DOHH2 (cell line): ENCODE data around the gene SCAMP2.

ENCODE experiments used
- H3F3A ChIP-seq: fragments of 200-600 bp; sonication (generic), shearing (Covaris generic); 2 replicates; pipeline ENCODE4 v1.6.0; 2016; ENCODE audit warnings: antibody characterized with exemption, mild to moderate bottlenecking; ENCODE audit not compliant: control insufficient read depth, insufficient read depth
- H3K27ac ChIP-seq: fragments of 200-600 bp; sonication (generic); 2 replicates; pipeline ENCODE4 v1.5.1; 2014; ENCODE audit warnings: low read depth, mild to moderate bottlenecking, low read length, moderate library complexity
- H3K27me3 ChIP-seq: fragments of 200-600 bp; sonication (generic); 2 replicates; pipeline ENCODE4 v1.6.1; 2014; ENCODE audit warnings: mild to moderate bottlenecking, low read length, mixed read lengths; ENCODE audit not compliant: control insufficient read depth
- H3K36me3 ChIP-seq: fragments of 200-600 bp; sonication (generic); 2 replicates; pipeline ENCODE4 v1.6.1; 2014; ENCODE audit warnings: mild to moderate bottlenecking, low read length, moderate library complexity, mixed read lengths; ENCODE audit not compliant: control insufficient read depth
- H3K4me1 ChIP-seq: fragments of 200-600 bp; sonication (generic); 2 replicates; pipeline ENCODE4 v1.6.1; 2014; ENCODE audit warnings: mild to moderate bottlenecking, low read length, mixed read lengths; ENCODE audit not compliant: control insufficient read depth
- H3K4me2 ChIP-seq: fragments of 200-600 bp; sonication (generic); 2 replicates; pipeline ENCODE4 v1.6.0; 2014; ENCODE audit warnings: mild to moderate bottlenecking, low read length, moderate library complexity
- H3K4me3 ChIP-seq: fragments of 200-600 bp; sonication (generic); 2 replicates; pipeline ENCODE4 v1.5.1; 2014; ENCODE audit warnings: mild to moderate bottlenecking, low read length, mixed read lengths
- H3K79me2 ChIP-seq: fragments of 200-600 bp; sonication (generic); 2 replicates; pipeline ENCODE4 v1.6.1; 2014; ENCODE audit warnings: mild to moderate bottlenecking, low read length, mixed read lengths; ENCODE audit not compliant: control insufficient read depth
- H3K9me2 ChIP-seq: fragments of 200-600 bp; sonication (generic); replicated peaks from 2 replicates; pipeline ENCODE4 v1.6.1; 2014; ENCODE audit warnings: mild to moderate bottlenecking, low read length, mixed read lengths; ENCODE audit not compliant: control insufficient read depth
- H3K9me3 ChIP-seq: fragments of 200-600 bp; sonication (generic); 2 replicates; pipeline ENCODE4 v1.6.1; 2014; ENCODE audit warnings: antibody characterized with exemption, low read length, mixed read lengths; ENCODE audit not compliant: control insufficient read depth, insufficient read depth
- H4K20me1 ChIP-seq: fragments of 200-600 bp; sonication (generic); 2 replicates; pipeline ENCODE4 v1.6.0; 2014; ENCODE audit warnings: low read depth, mild to moderate bottlenecking, antibody characterized with exemption, low read length, moderate library complexity; ENCODE audit not compliant: control insufficient read depth, insufficient read depth
- EZH2phosphoT487 ChIP-seq: fragments of 200-600 bp; sonication (generic); IDR thresholded peaks from 2 replicates; pipeline ENCODE4 v1.6.1; 2017; ENCODE audit warnings: borderline replicate concordance, mild to moderate bottlenecking, antibody characterized with exemption, low read length, moderate library complexity, mixed read lengths
- TF ChIP-seq, protein P1 (sequence below): fragments of 200-600 bp; sonication (generic); IDR thresholded peaks from one replicate; pipeline ENCODE4 v1.5.1; 2014; ENCODE audit warnings: antibody characterized with exemption, mild to moderate bottlenecking, low read depth, low read length; ENCODE audit not compliant: poor library complexity, severe bottlenecking

Gene SCAMP2

DNA sequence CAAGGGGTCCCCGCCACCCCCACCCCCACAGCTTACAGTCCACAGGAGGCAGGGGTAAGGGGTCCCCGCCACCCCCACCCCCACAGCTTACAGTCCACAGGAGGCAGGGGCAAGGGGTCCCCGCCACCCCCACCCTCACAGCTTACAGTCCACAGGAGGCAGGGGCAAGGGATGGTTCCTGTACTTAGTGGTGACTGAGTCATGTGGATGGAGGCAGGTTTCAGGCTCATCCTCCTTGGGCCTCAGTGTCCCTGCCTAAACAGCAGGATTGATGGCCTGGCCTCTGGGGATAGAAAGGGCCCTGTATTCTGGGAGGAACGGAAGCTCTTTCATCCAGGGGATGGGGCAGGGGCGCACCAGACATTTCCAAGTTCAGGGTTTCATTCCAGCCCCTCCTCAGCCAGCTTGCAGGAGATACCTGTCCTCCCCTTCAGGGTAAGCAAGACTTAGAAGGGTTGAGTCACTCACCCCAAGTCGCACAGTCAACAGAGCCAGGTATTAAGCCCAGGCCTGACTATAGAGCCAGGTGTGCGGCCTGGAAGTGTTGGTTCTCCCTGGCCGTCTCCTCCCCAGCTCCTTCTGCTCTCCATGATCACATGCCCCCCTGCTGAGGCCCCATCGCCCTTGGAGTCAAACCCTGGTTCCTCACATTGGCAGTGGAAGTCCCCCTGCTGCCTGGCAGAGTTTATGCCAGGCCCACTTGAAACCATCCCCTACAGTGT, 78.8 kb downstream of the SCAMP2 start:
- H3K9me3 ChIP-seq = no peaks in the 10 kb centered on the region
- peaks cover 42% of the 10 kb centered on the region for H4K20me1 ChIP-seq
- H3K4me2 ChIP-seq = peak overlapping the region; percentile 15; the same call in 1 of the 2 replicates
- H3K4me1 ChIP-seq = peaks cover 95% of the 10 kb centered on the region
- H3K27me3 ChIP-seq = no peaks in the 10 kb centered on the region
- peaks cover 37% of the 10 kb centered on the region for H3F3A ChIP-seq
- H3K4me3 ChIP-seq = no peak overlapping the region
- TF ChIP-seq, protein P1, sequence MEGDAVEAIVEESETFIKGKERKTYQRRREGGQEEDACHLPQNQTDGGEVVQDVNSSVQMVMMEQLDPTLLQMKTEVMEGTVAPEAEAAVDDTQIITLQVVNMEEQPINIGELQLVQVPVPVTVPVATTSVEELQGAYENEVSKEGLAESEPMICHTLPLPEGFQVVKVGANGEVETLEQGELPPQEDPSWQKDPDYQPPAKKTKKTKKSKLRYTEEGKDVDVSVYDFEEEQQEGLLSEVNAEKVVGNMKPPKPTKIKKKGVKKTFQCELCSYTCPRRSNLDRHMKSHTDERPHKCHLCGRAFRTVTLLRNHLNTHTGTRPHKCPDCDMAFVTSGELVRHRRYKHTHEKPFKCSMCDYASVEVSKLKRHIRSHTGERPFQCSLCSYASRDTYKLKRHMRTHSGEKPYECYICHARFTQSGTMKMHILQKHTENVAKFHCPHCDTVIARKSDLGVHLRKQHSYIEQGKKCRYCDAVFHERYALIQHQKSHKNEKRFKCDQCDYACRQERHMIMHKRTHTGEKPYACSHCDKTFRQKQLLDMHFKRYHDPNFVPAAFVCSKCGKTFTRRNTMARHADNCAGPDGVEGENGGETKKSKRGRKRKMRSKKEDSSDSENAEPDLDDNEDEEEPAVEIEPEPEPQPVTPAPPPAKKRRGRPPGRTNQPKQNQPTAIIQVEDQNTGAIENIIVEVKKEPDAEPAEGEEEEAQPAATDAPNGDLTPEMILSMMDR = no peak
- no peak for TF ChIP-seq EZH2phosphoT487
- H3K79me2 ChIP-seq = peaks cover 96% of the 10 kb centered on the region
- H3K36me3 ChIP-seq = peaks cover 87% of the 10 kb centered on the region
- no peaks in the 10 kb centered on the region for H3K9me2 ChIP-seq
- H3K27ac ChIP-seq = peak overlapping the region; percentile 2; the same call in 1 of the 2 replicates
